ENCODE results near the gene SH3BGR.

The SH3BGR gene

DNA sequence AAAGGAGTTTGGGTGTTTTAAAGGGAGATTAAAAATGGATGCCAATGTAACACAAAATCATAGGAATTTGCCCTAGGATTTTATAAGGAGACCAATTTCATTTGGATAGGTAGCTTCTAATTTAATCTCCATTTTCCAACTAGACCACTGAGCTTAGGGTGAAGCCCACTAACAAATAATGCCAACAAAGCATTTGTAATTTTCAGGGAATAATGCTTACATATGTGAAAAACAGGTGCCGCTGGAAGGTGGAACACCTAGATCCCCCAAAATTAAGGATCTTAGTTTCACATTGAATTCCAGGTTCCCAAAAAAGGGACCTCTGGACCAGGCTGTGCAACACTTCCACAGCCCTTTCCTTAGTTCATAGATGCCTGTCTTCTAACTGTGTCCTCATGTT lies 94.8 kb downstream of the SH3BGR start:
- DNase-seq (ENCODE audit: low read depth) = no peak

DNA sequence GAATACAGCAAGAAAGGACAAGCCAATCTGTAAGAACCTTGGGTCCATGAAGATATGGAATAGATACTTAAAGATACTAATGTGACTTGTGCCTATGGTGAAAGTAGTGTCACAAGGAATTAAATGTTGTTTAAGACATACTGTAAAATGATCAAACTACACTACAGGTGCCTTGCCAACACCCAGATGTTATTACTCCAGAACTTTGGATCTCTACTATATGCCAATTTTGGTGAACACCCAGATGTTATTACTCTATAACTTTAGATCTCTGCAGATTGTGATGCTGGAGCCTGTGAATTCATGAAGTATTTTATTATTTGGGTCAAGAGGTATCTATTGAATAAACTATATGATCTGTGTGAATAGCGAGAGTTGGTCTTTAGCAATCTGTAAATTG lies 101.1 kb downstream of the SH3BGR start:
- DNase-seq (ENCODE audit: low read depth) = no peak

DNA sequence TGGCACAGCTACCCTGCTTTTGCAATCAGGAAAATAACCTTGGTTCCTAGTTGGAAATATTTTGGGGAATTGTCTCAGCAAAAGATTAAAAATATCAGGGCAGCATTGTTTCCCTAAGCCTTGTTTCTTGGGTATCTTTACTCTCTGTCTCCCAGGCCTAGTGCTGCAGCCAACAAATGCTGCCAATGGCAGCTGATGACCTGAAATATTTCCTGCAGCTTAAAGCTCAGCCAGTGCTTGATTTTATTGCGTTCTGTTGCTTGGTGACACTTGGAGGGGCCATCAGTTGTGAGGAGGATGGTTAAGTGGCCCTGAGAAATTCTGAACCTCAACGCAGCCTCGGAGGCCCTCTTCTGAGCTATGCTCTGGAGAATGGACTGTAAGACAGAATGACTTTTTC lies 101.6 kb downstream of the SH3BGR start:
- DNase-seq (ENCODE audit: low read depth) = no peak

DNA sequence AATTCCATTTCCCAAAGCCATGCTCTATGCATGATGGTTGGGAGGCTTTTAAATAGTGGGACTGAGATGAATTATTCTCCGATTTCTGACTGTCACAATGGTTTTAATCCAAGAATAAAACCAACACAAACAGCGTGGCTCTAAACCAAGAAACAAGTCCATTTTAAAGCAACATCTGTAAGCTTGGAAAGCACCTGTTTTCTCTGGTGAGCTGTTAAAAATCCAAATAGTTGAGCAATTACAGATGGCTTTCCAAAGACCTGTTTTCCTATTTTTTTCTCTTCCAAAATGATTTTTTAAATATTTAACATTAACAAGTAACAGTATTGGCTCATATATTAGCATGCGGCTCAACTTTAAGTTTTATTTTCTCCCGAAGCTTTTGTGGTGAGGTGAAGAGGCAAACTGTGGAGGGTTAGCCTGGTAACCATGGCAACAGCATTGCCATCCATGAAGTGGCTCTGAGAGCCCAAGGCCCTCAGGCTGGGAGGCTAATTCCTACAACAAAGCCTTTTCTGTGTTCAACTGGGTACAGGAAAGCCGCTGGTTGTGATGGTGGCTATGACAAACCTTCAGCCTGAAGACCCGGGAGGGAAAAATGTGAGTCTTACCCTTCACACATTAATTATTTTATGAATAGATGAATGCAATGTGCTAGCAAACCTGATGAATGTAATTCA lies 104.3 kb downstream of the SH3BGR start:
- DNase-seq (ENCODE audit: low read depth) = no peak

DNA sequence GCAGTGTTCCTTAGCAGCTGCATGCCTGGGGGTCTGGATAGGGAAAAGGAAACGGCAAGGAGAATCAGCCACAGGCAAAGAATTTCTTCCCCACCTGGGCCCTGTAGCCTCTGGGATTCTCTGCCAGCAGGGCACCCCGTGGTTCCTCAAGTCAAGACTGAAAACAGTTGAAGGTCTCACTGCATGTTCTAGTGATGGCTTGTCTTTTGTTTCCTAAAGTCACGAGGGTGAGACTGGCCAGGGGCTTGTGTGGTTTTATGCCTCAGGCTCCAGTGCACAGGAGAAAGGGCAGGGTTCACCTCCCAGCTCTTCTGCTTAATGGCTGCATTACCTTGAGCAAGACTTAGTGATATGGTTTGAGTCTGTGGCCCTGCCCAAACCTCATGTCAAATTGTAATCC lies 107.7 kb downstream of the SH3BGR start:
- no peak for DNase-seq (ENCODE audit: low read depth)

DNA sequence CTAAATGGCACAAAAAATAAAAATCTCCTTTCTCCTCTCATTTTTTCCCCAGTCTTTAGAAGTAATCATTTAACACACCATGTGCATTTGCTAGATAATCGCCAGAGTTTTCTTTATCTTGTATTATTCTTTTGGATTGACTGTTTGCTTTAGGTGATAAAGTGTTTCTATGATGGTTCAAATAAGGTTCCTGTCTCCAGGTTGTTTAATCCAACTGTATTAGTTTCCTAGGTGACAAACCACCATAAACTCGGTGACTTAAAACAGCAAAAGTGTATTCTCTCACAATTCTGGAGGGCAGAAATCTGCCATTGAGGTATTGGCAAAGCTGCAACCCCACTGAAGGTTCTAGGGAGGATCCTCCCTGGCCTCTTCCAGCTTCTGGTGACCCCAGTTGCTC lies 109.4 kb downstream of the SH3BGR start:
- DNase-seq (ENCODE audit: low read depth) = no peak

DNA sequence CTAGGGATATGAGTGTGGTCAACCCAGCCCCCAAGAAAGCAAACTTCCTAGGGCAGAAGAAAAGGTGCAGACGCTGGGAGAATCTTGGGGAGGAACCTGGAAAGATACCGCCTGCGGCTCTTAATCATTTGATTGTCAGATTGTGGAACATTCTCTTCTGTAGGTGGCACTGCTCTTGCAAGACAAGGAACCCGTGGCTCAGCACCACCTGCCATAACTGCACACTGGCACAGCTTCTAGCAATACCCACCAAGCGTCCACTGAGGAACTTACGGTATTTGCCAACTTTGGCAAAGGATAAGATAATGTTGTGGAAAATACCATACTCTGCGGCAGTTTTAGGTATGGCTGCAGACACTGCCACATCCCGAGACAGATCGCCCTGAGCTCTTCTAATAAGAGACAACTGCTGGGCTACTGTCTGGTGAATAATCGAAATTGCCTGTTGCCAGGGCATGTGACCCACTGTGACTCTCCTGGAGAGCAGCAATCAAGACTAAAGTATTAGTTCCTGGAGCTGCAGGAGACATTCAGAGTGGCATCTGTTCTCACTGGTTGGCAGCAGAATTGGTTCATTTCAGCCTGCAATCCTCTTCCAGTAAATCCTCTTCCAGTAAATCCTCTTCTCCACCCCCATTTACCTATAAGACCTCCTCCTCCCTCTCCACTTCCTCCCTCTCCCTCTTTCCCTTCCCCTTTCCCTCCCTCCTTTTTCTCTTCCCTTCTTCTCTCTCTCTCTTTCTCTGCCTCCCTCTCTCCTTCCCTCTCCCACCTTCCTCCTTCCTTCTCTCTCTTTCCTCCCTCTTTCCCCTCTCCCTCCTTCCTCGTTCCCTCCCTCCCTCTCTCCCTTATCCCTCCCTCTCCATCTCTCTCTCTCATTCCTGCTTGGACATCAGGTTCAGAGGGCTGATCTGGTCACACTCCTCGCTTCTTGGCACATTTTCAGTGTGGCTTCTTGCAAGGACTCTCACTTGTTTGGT lies 111.3 kb downstream of the SH3BGR start:
- DNase-seq (ENCODE audit: low read depth) = no peak

DNA sequence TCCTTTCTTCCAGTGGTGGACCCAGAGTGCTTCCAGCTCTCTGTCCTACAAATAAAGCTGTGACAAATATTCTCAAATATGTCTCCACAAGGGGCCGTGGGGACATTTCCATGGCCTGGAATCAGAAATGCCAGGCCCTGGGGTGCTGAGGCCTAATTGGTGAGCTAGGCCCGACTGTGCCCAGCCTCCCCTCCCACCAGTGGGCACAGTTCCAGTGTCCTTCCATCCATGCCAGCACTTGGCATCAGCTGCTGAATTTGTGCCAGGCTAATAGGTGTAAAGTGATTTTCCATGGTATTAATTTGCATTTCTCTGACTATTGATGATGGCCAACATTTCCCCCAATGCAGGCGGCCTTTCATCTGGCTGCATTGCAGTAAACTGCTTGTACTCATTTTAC lies 112.4 kb downstream of the SH3BGR start:
- DNase-seq (ENCODE audit: low read depth) = no peak
